Measurements from ENCODE around the gene KCNAB2.

KCNAB2 gene

DNA sequence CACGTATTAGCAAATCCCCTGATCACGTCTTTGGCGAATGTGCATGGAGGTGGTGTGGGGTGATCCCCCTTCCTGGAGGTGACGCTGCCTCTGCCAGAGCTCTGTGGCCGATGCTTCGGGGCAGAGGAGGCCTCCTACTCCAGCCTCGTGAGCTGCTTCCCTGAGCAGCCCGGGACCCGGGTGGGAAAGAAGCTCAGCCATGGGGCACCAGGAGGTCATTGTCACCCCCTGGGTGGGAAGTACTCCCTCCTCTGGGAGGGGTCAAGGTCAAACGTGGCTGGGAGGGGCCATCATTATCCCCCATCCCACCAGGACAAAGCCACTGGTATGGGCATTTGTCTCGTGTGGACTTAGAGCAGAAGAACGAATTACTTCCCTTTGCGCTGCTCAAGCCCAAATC is 40.7 kb downstream of the KCNAB2 start:
- TF ChIP-seq, protein P1, sequence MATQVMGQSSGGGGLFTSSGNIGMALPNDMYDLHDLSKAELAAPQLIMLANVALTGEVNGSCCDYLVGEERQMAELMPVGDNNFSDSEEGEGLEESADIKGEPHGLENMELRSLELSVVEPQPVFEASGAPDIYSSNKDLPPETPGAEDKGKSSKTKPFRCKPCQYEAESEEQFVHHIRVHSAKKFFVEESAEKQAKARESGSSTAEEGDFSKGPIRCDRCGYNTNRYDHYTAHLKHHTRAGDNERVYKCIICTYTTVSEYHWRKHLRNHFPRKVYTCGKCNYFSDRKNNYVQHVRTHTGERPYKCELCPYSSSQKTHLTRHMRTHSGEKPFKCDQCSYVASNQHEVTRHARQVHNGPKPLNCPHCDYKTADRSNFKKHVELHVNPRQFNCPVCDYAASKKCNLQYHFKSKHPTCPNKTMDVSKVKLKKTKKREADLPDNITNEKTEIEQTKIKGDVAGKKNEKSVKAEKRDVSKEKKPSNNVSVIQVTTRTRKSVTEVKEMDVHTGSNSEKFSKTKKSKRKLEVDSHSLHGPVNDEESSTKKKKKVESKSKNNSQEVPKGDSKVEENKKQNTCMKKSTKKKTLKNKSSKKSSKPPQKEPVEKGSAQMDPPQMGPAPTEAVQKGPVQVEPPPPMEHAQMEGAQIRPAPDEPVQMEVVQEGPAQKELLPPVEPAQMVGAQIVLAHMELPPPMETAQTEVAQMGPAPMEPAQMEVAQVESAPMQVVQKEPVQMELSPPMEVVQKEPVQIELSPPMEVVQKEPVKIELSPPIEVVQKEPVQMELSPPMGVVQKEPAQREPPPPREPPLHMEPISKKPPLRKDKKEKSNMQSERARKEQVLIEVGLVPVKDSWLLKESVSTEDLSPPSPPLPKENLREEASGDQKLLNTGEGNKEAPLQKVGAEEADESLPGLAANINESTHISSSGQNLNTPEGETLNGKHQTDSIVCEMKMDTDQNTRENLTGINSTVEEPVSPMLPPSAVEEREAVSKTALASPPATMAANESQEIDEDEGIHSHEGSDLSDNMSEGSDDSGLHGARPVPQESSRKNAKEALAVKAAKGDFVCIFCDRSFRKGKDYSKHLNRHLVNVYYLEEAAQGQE (IDR thresholded peaks at IDR 0.05; ENCODE audit: insufficient read depth in 1 of 2, low read depth in 2 of 2, low read length in 2 of 2): no peak
- no peak for TF ChIP-seq TAF1 (IDR thresholded peaks at IDR 0.05; ENCODE audit: borderline replicate concordance, insufficient read depth, low read length)
- no peak for TF ChIP-seq SIN3A (IDR thresholded peaks at IDR 0.05; ENCODE audit: borderline replicate concordance, insufficient read depth, low read length)
- TF ChIP-seq FOXP2 (optimal IDR thresholded peaks at IDR 0.05; ENCODE audit: borderline replicate concordance, extremely low read depth, extremely low read length, insufficient read depth): no peak
- TF ChIP-seq POLR2AphosphoS5 (IDR thresholded peaks at IDR 0.05; ENCODE audit: low read depth, low read length): no peak

DNA sequence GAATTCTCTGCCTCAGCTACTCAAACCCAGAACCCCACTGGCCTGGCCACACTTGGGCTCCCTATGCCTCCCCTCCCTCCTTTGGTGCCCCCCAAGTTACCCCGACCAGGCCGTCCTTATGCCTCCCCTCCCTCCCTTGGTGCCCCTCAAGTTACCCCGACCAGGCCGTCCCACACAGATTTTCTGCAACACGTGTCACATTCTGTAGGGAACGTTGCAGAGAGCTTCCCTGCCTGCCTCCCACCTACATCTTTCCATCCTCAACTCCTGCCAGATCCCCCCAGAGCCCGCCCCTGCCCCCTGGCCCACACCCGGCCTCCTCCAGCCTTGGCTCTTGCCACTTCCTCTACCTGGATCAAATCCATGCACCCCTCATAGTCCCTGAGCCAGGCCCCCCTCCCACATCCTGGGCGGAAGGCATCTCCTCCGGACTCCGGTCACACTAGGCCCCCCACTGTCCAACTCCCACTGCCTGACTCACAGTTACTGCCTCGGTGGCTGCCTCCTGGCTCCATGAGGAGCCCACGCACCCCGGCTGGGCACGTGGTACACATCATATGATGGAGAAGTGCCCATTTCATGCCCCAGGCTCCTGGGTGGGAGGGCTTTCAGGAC is 41.2 kb downstream of the KCNAB2 start:
- TF ChIP-seq TAF1 (IDR thresholded peaks at IDR 0.05; ENCODE audit: borderline replicate concordance, insufficient read depth, low read length) (no peak), POLR2AphosphoS5 (IDR thresholded peaks at IDR 0.05; ENCODE audit: low read depth, low read length) (no peak), SIN3A (IDR thresholded peaks at IDR 0.05; ENCODE audit: borderline replicate concordance, insufficient read depth, low read length) (no peak), FOXP2 (optimal IDR thresholded peaks at IDR 0.05; ENCODE audit: borderline replicate concordance, extremely low read depth, extremely low read length, insufficient read depth) (no peak)
- TF ChIP-seq, protein P1 (IDR thresholded peaks at IDR 0.05; ENCODE audit: insufficient read depth in 1 of 2, low read depth in 2 of 2, low read length in 2 of 2): no peak

DNA sequence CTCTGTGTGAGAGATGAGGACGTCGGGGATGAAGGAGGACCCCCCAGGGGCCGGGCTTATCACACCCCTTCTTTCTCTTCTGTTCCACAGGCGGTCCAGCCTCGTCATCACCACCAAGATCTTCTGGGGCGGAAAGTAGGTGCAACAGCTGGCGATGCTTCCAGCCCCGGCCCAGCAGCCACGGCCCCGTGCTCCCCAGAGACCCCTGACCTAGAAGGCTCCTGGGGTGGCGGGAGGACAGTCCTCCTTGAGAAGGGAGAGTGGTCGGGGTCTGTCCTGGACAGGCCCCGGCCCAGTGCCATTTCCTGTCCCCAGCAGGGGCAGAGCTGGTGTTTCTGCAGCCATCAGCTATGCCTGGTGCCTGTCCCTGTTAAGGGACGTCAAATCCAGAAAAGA is 41.7 kb downstream of the KCNAB2 start:
- TF ChIP-seq, protein P1 (IDR thresholded peaks at IDR 0.05; ENCODE audit: insufficient read depth in 1 of 2, low read depth in 2 of 2, low read length in 2 of 2): no peak
- no peak for TF ChIP-seq POLR2AphosphoS5 (IDR thresholded peaks at IDR 0.05; ENCODE audit: low read depth, low read length)
- no peak for TF ChIP-seq TAF1 (IDR thresholded peaks at IDR 0.05; ENCODE audit: borderline replicate concordance, insufficient read depth, low read length)
- TF ChIP-seq SIN3A (IDR thresholded peaks at IDR 0.05; ENCODE audit: borderline replicate concordance, insufficient read depth, low read length): no peak
- TF ChIP-seq FOXP2 (optimal IDR thresholded peaks at IDR 0.05; ENCODE audit: borderline replicate concordance, extremely low read depth, extremely low read length, insufficient read depth): no peak

DNA sequence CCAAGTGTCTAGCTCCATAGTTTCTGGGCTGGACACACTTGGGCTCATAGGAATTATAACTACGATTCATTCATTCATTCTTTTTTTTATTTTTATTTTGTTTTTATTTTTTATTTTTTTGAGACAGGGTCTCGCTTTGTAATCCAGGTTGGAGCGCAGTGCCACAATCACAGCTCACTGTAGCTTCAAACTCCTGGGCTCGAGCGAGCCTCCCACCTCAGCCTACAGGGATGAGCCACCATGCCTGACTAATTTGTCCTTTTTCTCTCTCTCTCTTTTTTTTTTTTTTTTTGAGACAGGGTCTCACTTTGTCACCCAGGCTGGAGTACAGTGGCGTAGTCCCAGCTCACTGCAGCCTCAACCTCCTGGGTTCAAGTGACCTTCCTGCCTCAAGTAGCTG is 42.3 kb downstream of the KCNAB2 start:
- no peak for TF ChIP-seq POLR2AphosphoS5 (IDR thresholded peaks at IDR 0.05; ENCODE audit: low read depth, low read length)
- no peak for TF ChIP-seq TAF1 (IDR thresholded peaks at IDR 0.05; ENCODE audit: borderline replicate concordance, insufficient read depth, low read length)
- TF ChIP-seq, protein P1 (IDR thresholded peaks at IDR 0.05; ENCODE audit: insufficient read depth in 1 of 2, low read depth in 2 of 2, low read length in 2 of 2): no peak
- TF ChIP-seq FOXP2 (optimal IDR thresholded peaks at IDR 0.05; ENCODE audit: borderline replicate concordance, extremely low read depth, extremely low read length, insufficient read depth): no peak
- no peak for TF ChIP-seq SIN3A (IDR thresholded peaks at IDR 0.05; ENCODE audit: borderline replicate concordance, insufficient read depth, low read length)

Measured in PFSK-1 (cell line).